ENCODE measurements around the gene FARP1.

DNA sequence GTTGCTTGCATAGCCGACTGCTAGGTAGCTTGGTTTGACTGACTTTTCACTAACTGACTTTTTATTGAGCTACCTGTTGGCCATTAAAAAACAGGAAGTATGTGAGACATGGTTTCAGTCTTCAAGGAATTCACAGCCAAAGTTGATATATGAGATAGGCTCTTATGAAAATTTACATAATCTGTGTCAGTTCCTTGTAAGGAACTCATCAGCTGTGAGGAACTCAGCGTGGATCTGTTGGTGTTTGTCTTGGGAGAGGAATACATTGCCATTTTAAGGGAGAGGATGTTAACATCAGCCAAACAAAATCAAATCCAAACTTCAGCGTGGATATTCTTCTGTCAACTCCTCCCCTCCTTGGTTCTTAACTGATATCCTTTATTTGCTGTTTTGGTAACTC is 32.1 kb downstream of the FARP1 start:
- TF ChIP-seq, protein P1, sequence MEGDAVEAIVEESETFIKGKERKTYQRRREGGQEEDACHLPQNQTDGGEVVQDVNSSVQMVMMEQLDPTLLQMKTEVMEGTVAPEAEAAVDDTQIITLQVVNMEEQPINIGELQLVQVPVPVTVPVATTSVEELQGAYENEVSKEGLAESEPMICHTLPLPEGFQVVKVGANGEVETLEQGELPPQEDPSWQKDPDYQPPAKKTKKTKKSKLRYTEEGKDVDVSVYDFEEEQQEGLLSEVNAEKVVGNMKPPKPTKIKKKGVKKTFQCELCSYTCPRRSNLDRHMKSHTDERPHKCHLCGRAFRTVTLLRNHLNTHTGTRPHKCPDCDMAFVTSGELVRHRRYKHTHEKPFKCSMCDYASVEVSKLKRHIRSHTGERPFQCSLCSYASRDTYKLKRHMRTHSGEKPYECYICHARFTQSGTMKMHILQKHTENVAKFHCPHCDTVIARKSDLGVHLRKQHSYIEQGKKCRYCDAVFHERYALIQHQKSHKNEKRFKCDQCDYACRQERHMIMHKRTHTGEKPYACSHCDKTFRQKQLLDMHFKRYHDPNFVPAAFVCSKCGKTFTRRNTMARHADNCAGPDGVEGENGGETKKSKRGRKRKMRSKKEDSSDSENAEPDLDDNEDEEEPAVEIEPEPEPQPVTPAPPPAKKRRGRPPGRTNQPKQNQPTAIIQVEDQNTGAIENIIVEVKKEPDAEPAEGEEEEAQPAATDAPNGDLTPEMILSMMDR (IDR thresholded peaks at IDR 0.05), result no peak
- no peak for TF ChIP-seq POLR2A (IDR thresholded peaks at IDR 0.05)

Data from body of pancreas (tissue), 4 donors.